K562 (cell line): Measurements from ENCODE around the gene SF3B4. TPM values are rescaled to one million over a fixed set of nuclear protein-coding genes. Genes with fewer than 3 reads are reported as not detected.
A peak's percentile ranks its signal among the peaks of the same experiment; 100 is the strongest.

ENCODE experiments used
- ARID3A ChIP-seq: IDR thresholded peaks from 2 replicates; pipeline ENCODE4 v1.6.1; 2012; ENCODE audit warnings: low read depth, low read length, improper control_type of control experiment, borderline replicate concordance
- BCOR ChIP-seq: fragments of 450-650 bp; IDR thresholded peaks from 2 replicates; pipeline ENCODE4 v1.6.1; 2016
- CEBPB ChIP-seq: fragments of 450-650 bp; IDR thresholded peaks from 2 replicates; pipeline ENCODE4 v1.6.1; 2016; ENCODE audit warnings: missing genetic modification characterization, missing compliant biosample characterization
- ELF1 ChIP-seq: fragments of 200-800 bp; sonication (Bioruptor generic); IDR thresholded peaks from 2 replicates; pipeline ENCODE4 v1.6.1; 2016; ENCODE audit warnings: missing genetic modification characterization, missing compliant biosample characterization
- FOXJ3 ChIP-seq: sonication (generic); formaldehyde crosslinking; IDR thresholded peaks from 2 replicates; pipeline ENCODE4 v1.4.0; 2020; ENCODE audit warnings: mild to moderate bottlenecking, missing genetic modification reagents
- GTF2A2 ChIP-seq: IDR thresholded peaks from 2 replicates; pipeline ENCODE4 v1.6.1; 2016; ENCODE audit warnings: mild to moderate bottlenecking, missing genetic modification characterization, missing compliant biosample characterization
- HDAC2 ChIP-seq: fragments of 450-650 bp; IDR thresholded peaks from 2 replicates; pipeline ENCODE4 v1.6.1; 2016; ENCODE audit warnings: mild to moderate bottlenecking
- HNRNPK ChIP-seq: fragments of 200-400 bp; formaldehyde crosslinking; IDR thresholded peaks from one replicate; pipeline ENCODE4 v1.6.1; 2018; ENCODE audit warnings: mild to moderate bottlenecking, low read depth, low read length; ENCODE audit not compliant: poor library complexity, severe bottlenecking
- KDM5B ChIP-seq: fragments of 200-600 bp; sonication (generic); IDR thresholded peaks from 2 replicates; pipeline ENCODE4 v1.6.1; 2012; ENCODE audit warnings: low read depth, mild to moderate bottlenecking, moderate library complexity, low read length, control low read depth, inconsistent platforms; ENCODE audit not compliant: insufficient replicate concordance
- MTA2 ChIP-seq: fragments of 450-650 bp; IDR thresholded peaks from 2 replicates; pipeline ENCODE4 v1.6.1; 2016; ENCODE audit warnings: low read depth
- NBN ChIP-seq: fragments of 450-650 bp; IDR thresholded peaks from 2 replicates; pipeline ENCODE4 v1.6.1; 2016; ENCODE audit warnings: low read depth, mild to moderate bottlenecking
- RBFOX2 ChIP-seq: fragments of 200-400 bp; formaldehyde crosslinking; IDR thresholded peaks from 2 replicates; pipeline ENCODE4 v1.6.1; 2017; ENCODE audit warnings: low read depth, mild to moderate bottlenecking, low read length, moderate library complexity
- RBM25 ChIP-seq: fragments of 200-400 bp; formaldehyde crosslinking; IDR thresholded peaks from 2 replicates; pipeline ENCODE4 v1.6.1; 2018; ENCODE audit warnings: low read length, low read depth, moderate library complexity; ENCODE audit not compliant: severe bottlenecking
- SNIP1 ChIP-seq: fragments of 450-650 bp; IDR thresholded peaks from 2 replicates; pipeline ENCODE4 v1.7.1; 2017; ENCODE audit warnings: low read depth, mild to moderate bottlenecking
- ZKSCAN3 ChIP-seq: fragments of 250-450 bp; sonication (Bioruptor Pico); IDR thresholded peaks from 2 replicates; pipeline ENCODE4 v1.4.0; 2020
- ZNF263 ChIP-seq: sonication (generic); formaldehyde crosslinking; IDR thresholded peaks from 2 replicates; pipeline ENCODE4 v1.8.0; 2022; ENCODE audit warnings: mild to moderate bottlenecking, missing genetic modification reagents, borderline replicate concordance
- ZNF274 ChIP-seq: IDR thresholded peaks from 2 replicates; pipeline ENCODE4 v1.6.1; 2011; ENCODE audit warnings: low read depth, mild to moderate bottlenecking, low read length, moderate library complexity, borderline replicate concordance
- ZNF318 ChIP-seq, 2 experiments: fragments of 450-650 bp; IDR thresholded peaks; 2 replicates each; pipeline ENCODE4 v1.6.1; 2016; ENCODE audit warnings: mild to moderate bottlenecking in 2 of 2, borderline replicate concordance in 1 of 2, low read depth in 1 of 2, moderate library complexity in 1 of 2
- ZNF668 ChIP-seq: fragments of 250-450 bp; sonication (Bioruptor Pico); IDR thresholded peaks from 2 replicates; pipeline ENCODE4 v1.8.0; 2022; ENCODE audit warnings: mild to moderate bottlenecking, inconsistent platforms
- polyA plus RNA-seq, 8 experiments: library from polyadenylated mRNA; depleted of rRNA in 4 of 8; stranded (reverse) in 5 of 8; unstranded in 3 of 8; fragments of >200 nt; fragmentation: Nextera tagmentation in 2 of 8; fragmentation: Illumina TruSeq in 1 of 8; extraction: Ambion mirVana in 2 of 8; extraction: Trizol in 1 of 8; gene quantifications; 2 replicates each; pipeline versions ENCODE4 v1.2.1 to v1.2.3, GENCODE V29; 2011 to 2014; ENCODE audit warnings: inconsistent platforms in 1 of 8, missing spikeins in 1 of 8
- total RNA-seq, 7 experiments: library from RNA; depleted of rRNA in 6 of 7; stranded (reverse); fragments of >200 nt in 6 of 7; fragmentation: Illumina TruSeq in 2 of 7; extraction: Trizol in 2 of 7; gene quantifications; 2 replicates each; pipeline versions ENCODE4 v1.2.1 to v1.2.3, GENCODE V29; 2011 to 2021; ENCODE audit warnings: low replicate concordance in 1 of 7

The SF3B4 gene
- total and polyA plus RNA-seq, 9 of the 15 experiments (the other 6 are each of a cell fraction or from before 2014, with no cell fraction given), result 3.0 to 88.0 (median 26.1) TPM

GRCh38 chr1:149886396-149887195 lies 41.0 kb downstream of the SF3B4 start (continued):
- TF ChIP-seq ZNF263 (CRISPR knock-in tag), result peak; percentile 26; the same call in 1 of the 2 replicates
- TF ChIP-seq HDAC2, result no peak
- peak; percentile 93 for TF ChIP-seq KDM5B
- no peak for TF ChIP-seq ZNF318 (IDR thresholded peaks at IDR 0.05; ENCODE audit: borderline replicate concordance in 1 of 2, low read depth in 1 of 2)
- TF ChIP-seq ZKSCAN3 (CRISPR knock-in tag), result no peak
- peak; percentile 16; the same call in 1 of the 2 replicates for TF ChIP-seq NBN
- TF ChIP-seq RBFOX2, result peak; percentile 83
- peak; percentile 34; the same call in 1 of the 2 replicates for TF ChIP-seq BCOR
- no peak for TF ChIP-seq FOXJ3 (CRISPR knock-in tag)
- TF ChIP-seq ZNF668 (CRISPR knock-in tag), result no peak
- no peak for TF ChIP-seq CEBPB (tag)
- TF ChIP-seq ZNF274, result no peak
- peak; percentile 91 for TF ChIP-seq GTF2A2 (tag)
- TF ChIP-seq HNRNPK, result no peak
- TF ChIP-seq MTA2, result no peak
- no peak for TF ChIP-seq ELF1 (tag)
- TF ChIP-seq ARID3A, result no peak
- TF ChIP-seq RBM25, result peak; percentile 91
- no peak for TF ChIP-seq SNIP1
